Neural cell (in vitro differentiated cells): ENCODE data around the gene PAX8. TPM values are rescaled to one million over a fixed set of nuclear protein-coding genes. Genes with fewer than 3 reads are reported as not detected.

Experiments used
- H2AFZ ChIP-seq: fragments of 200-600, 300-800 bp; sonication (generic), shearing (Covaris generic); 2 replicates; pipeline ENCODE4 v1.6.0; 2014; ENCODE audit warnings: low read depth, mild to moderate bottlenecking, antibody characterized with exemption, low read length, moderate library complexity
- H3F3A ChIP-seq: fragments of 200-600 bp; shearing (Covaris generic); 2 replicates; pipeline ENCODE4 v1.6.1; 2016; ENCODE audit warnings: mild to moderate bottlenecking, moderate library complexity, mixed read lengths, antibody characterized with exemption, low read length; ENCODE audit not compliant: insufficient read depth, poor library complexity, severe bottlenecking
- H3K27ac ChIP-seq: fragments of 200-600, 300-800 bp; sonication (generic), shearing (Covaris generic); 2 replicates; pipeline ENCODE4 v1.5.1; 2014; ENCODE audit warnings: mild to moderate bottlenecking, low read length, moderate library complexity
- H3K27me3 ChIP-seq: fragments of 300-800, 200-600 bp; sonication (generic), shearing (Covaris generic); 2 replicates; pipeline ENCODE4 v1.6.0; 2014; ENCODE audit warnings: mild to moderate bottlenecking, low read depth, low read length, moderate library complexity; ENCODE audit not compliant: insufficient read depth
- H3K36me3 ChIP-seq: fragments of 300-800, 200-600 bp; sonication (generic), shearing (Covaris generic); 2 replicates; pipeline ENCODE4 v1.5.1; 2014; ENCODE audit warnings: mild to moderate bottlenecking, antibody characterized with exemption, low read length, moderate library complexity; ENCODE audit not compliant: insufficient read depth
- H3K4me2 ChIP-seq: fragments of 300-800, 200-600 bp; sonication (generic), shearing (Covaris generic); 2 replicates; pipeline ENCODE4 v1.6.0; 2014; ENCODE audit warnings: mild to moderate bottlenecking, low read length
- H3K4me3 ChIP-seq: fragments of 300-800, 200-600 bp; sonication (generic), shearing (Covaris generic); 2 replicates; pipeline ENCODE4 v1.5.1; 2014; ENCODE audit warnings: mild to moderate bottlenecking, low read length, moderate library complexity
- H3K79me2 ChIP-seq: fragments of 200-600 bp; shearing (Covaris generic); replicated peaks from 2 replicates; pipeline ENCODE4 v1.6.0; 2014; ENCODE audit warnings: mild to moderate bottlenecking, low read length, moderate library complexity; ENCODE audit not compliant: insufficient read depth
- H3K9ac ChIP-seq: fragments of 300-800, 200-600 bp; sonication (generic), shearing (Covaris generic); 2 replicates; pipeline ENCODE4 v1.6.1; 2016; ENCODE audit warnings: mild to moderate bottlenecking, low read length, mixed read lengths
- H3K9me2 ChIP-seq: fragments of 200-600 bp; shearing (Covaris generic); 2 replicates; pipeline ENCODE4 v1.6.1; 2016; ENCODE audit warnings: mild to moderate bottlenecking, low read length, mixed read lengths; ENCODE audit not compliant: insufficient read depth
- H3K9me3 ChIP-seq: fragments of 200-600, 300-800 bp; sonication (generic), shearing (Covaris generic); 2 replicates; pipeline ENCODE4 v1.6.1; 2016; ENCODE audit warnings: mild to moderate bottlenecking, mixed run types, low read length, moderate library complexity, mixed read lengths
- H4K20me1 ChIP-seq: fragments of 200-600 bp; shearing (Covaris generic); 2 replicates; pipeline ENCODE4 v1.6.1; 2016; ENCODE audit warnings: mild to moderate bottlenecking, mixed run types; ENCODE audit not compliant: insufficient read depth
- CTCF ChIP-seq: fragments of 450-650 bp; IDR thresholded peaks from 2 replicates; pipeline ENCODE4 v1.5.1; 2014; ENCODE audit warnings: antibody characterized with exemption, mild to moderate bottlenecking, moderate library complexity; ENCODE audit not compliant: poor library complexity, severe bottlenecking
- EP300 ChIP-seq: fragments of 450-650 bp; conservative IDR thresholded peaks from 2 replicates; pipeline ENCODE4 v1.6.1; 2014; ENCODE audit warnings: antibody characterized with exemption, mild to moderate bottlenecking, moderate library complexity; ENCODE audit not compliant: poor library complexity, severe bottlenecking
- EZH2 ChIP-seq: fragments of 200-600, 300-800 bp; shearing (Covaris generic), sonication (generic); IDR thresholded peaks from 2 replicates; pipeline ENCODE4 v1.6.1; 2014; ENCODE audit warnings: antibody characterized with exemption, low read length, borderline replicate concordance, mild to moderate bottlenecking; ENCODE audit not compliant: insufficient read depth, poor library complexity, severe bottlenecking
- MXI1 ChIP-seq: fragments of 450-650 bp; conservative IDR thresholded peaks from 2 replicates; pipeline ENCODE4 v1.6.1; 2014; ENCODE audit warnings: antibody characterized with exemption, mild to moderate bottlenecking; ENCODE audit not compliant: poor library complexity, severe bottlenecking
- POLR2AphosphoS5 ChIP-seq: IDR thresholded peaks from 2 replicates; pipeline ENCODE4 v1.6.1; 2012
- RAD21 ChIP-seq: fragments of 450-650 bp; conservative IDR thresholded peaks from 2 replicates; pipeline ENCODE4 v1.6.1; 2014; ENCODE audit warnings: antibody characterized with exemption, mild to moderate bottlenecking, moderate library complexity
- REST ChIP-seq: IDR thresholded peaks from 2 replicates; pipeline ENCODE4 v1.6.1; 2012; ENCODE audit warnings: borderline replicate concordance
- SMC3 ChIP-seq: fragments of 450-650 bp; conservative IDR thresholded peaks from 2 replicates; pipeline ENCODE4 v1.6.1; 2014; ENCODE audit warnings: antibody characterized with exemption, mild to moderate bottlenecking, moderate library complexity; ENCODE audit not compliant: poor library complexity
- TAF1 ChIP-seq: IDR thresholded peaks from 2 replicates; pipeline ENCODE4 v1.6.1; 2012; ENCODE audit warnings: low read depth
- polyA plus RNA-seq: library from polyadenylated mRNA; depleted of rRNA; stranded (reverse); fragments of >200 nt; gene quantifications from 2 replicates; pipeline ENCODE4 v1.2.3, GENCODE V29; 2014

The PAX8 gene
- polyA plus RNA-seq, 1 donor from 2014 or later, result not detected

DNA sequence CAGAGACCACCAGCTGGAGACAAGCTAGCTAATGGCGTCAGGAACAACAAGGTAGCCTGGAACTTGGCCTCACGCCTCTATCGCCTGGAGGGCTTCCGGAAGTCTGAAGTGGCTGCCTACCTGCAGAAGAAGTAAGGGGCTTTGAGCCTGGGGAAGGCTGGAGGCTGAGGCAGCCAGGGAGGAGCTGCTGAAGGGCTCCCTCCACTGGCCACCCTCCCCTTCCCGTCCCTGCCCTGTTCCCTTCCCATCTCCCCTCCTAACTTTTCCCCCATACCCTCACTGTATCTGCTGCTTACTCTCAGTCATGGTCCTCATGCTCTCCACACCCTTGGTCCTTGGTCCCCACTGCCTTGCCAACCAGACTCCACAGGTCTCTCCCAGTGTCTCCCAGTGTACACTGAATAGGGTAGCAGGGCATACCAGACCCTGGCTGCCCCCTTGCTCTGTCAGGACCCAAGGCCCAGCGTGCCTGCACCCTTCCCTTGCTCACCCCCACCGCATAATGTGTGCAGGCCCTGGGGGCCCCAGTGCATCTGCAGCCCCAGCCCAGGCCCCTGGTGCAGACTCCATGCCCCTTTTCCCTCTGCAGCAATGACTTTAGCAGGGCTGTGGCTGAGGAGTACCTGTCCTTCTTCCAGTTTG is 86.1 kb downstream of the PAX8 start:
- Histone ChIP-seq H3K9me3 (no peaks in the 10 kb centered on the region), H3K4me2 (no peak overlapping the region), H3K4me3 (no peak overlapping the region), H2AFZ (no peak overlapping the region), H3K27me3 (no peaks in the 10 kb centered on the region), H3K27ac (no peak overlapping the region), H3K79me2 (no peaks in the 10 kb centered on the region), H3K36me3 (no peaks in the 10 kb centered on the region), H3K9me2 (no peaks in the 10 kb centered on the region), H3K9ac (no peak overlapping the region), H3F3A (no peaks in the 10 kb centered on the region), H4K20me1 (no peaks in the 10 kb centered on the region)
- TF ChIP-seq REST (no peak), TAF1 (no peak), SMC3 (no peak), CTCF (no peak), MXI1 (no peak), EP300 (no peak), POLR2AphosphoS5 (no peak), RAD21 (no peak), EZH2 (no peak)

- Histone ChIP-seq H3K79me2 (no peaks in the 10 kb centered on the region), H3K27ac (no peak overlapping the region), H3K4me3 (no peak overlapping the region), H3F3A (no peaks in the 10 kb centered on the region), H2AFZ (no peak overlapping the region), H3K9ac (no peak overlapping the region), H3K4me2 (no peak overlapping the region), H3K27me3 (no peaks in the 10 kb centered on the region), H4K20me1 (no peaks in the 10 kb centered on the region), H3K9me2 (no peaks in the 10 kb centered on the region), H3K36me3 (no peaks in the 10 kb centered on the region), H3K9me3 (no peaks in the 10 kb centered on the region)
- TF ChIP-seq POLR2AphosphoS5 (no peak), MXI1 (no peak), CTCF (no peak), REST (no peak), EZH2 (no peak), EP300 (no peak), RAD21 (no peak), TAF1 (no peak), SMC3 (no peak)
These were observed 87.8 kb downstream of the PAX8 start for GRCh38 chr2:113190871-113191270.
